Hepatocyte (in vitro differentiated cells): ENCODE results near the gene UTS2R. TPM values are rescaled to one million over a fixed set of nuclear protein-coding genes. Genes with fewer than 3 reads are reported as not detected.

Source experiments
- DNase-seq: peaks from one replicate; pipeline ENCODE4 v3.0.0-alpha.2; 2016; ENCODE audit warnings: low spot score
- H2AFZ ChIP-seq: fragments of 200-600 bp; sonication (generic); 2 replicates; pipeline ENCODE4 v1.6.0; 2016; ENCODE audit warnings: antibody characterized with exemption, mild to moderate bottlenecking
- H3K27ac ChIP-seq: fragments of 200-600 bp; sonication (generic); 2 replicates; pipeline ENCODE4 v1.5.1; 2016; ENCODE audit warnings: mild to moderate bottlenecking
- H3K27me3 ChIP-seq: fragments of 200-600 bp; sonication (generic); 2 replicates; pipeline ENCODE4 v1.6.1; 2016
- H3K36me3 ChIP-seq: fragments of 200-600 bp; sonication (generic); replicated peaks from 2 replicates; pipeline ENCODE4 v1.5.1; 2016; ENCODE audit warnings: low read depth; ENCODE audit not compliant: insufficient read depth
- H3K4me1 ChIP-seq: fragments of 200-600 bp; sonication (generic); 2 replicates; pipeline ENCODE4 v1.5.1; 2016; ENCODE audit warnings: mild to moderate bottlenecking, moderate library complexity; ENCODE audit not compliant: insufficient read depth
- H3K4me2 ChIP-seq: fragments of 200-600 bp; sonication (generic); 2 replicates; pipeline ENCODE4 v1.6.0; 2016
- H3K4me3 ChIP-seq: fragments of 200-600 bp; sonication (generic); 2 replicates; pipeline ENCODE4 v1.5.1; 2016; ENCODE audit warnings: mild to moderate bottlenecking
- H3K79me2 ChIP-seq: fragments of 200-600 bp; sonication (generic); 2 replicates; pipeline ENCODE4 v1.6.0; 2017; ENCODE audit warnings: mild to moderate bottlenecking
- H3K9me2 ChIP-seq: fragments of 200-600 bp; sonication (generic); replicated peaks from 2 replicates; pipeline ENCODE4 v1.6.0; 2017; ENCODE audit warnings: mild to moderate bottlenecking; ENCODE audit not compliant: insufficient read depth
- H3K9me3 ChIP-seq: fragments of 200-600 bp; sonication (generic); 2 replicates; pipeline ENCODE4 v1.5.1; 2016; ENCODE audit warnings: low read depth, mild to moderate bottlenecking
- H4K20me1 ChIP-seq: fragments of 200-600 bp; sonication (generic); 2 replicates; pipeline ENCODE4 v1.6.0; 2016; ENCODE audit warnings: mild to moderate bottlenecking; ENCODE audit not compliant: insufficient read depth, poor library complexity, severe bottlenecking
- EZH2 ChIP-seq: fragments of 200-600 bp; sonication (generic); IDR thresholded peaks from 2 replicates; pipeline ENCODE4 v1.6.1; 2016; ENCODE audit warnings: antibody characterized with exemption, mild to moderate bottlenecking, borderline replicate concordance
- EZH2phosphoT487 ChIP-seq: fragments of 200-600 bp; sonication (generic); IDR thresholded peaks from one replicate; pipeline ENCODE4 v1.6.1; 2018; ENCODE audit warnings: antibody characterized with exemption, mild to moderate bottlenecking, low read depth, moderate library complexity; ENCODE audit not compliant: unreplicated experiment, severe bottlenecking
- WGBS: methylation state at CpG from one replicate; pipeline ENCODE4 v1.1.6; 2016; ENCODE audit warnings: low lambda C conversion rate; ENCODE audit errors: missing lambda C conversion rate; 5-methylcytosine and 5-hydroxymethylcytosine counted together
- polyA plus RNA-seq: library from polyadenylated mRNA; unstranded; fragments of >200 nt; fragmentation: Nextera tagmentation; extraction: Ambion mirVana; gene quantifications from 2 replicates; pipeline ENCODE4 v1.2.1, GENCODE V29; 2016
- total RNA-seq: library from RNA; depleted of rRNA; stranded (reverse); fragments of >200 nt; gene quantifications from 2 replicates; pipeline ENCODE4 v1.2.3, GENCODE V29; 2014
- TF ChIP-seq, protein P1 (sequence below): fragments of 200-600 bp; sonication (generic); IDR thresholded peaks from 2 replicates; pipeline ENCODE4 v1.5.1; 2016; ENCODE audit warnings: antibody characterized with exemption, mild to moderate bottlenecking; ENCODE audit not compliant: poor library complexity

Gene UTS2R
- total and polyA plus RNA-seq, 2 experiments from 2014 or later: 0.10 TPM; not detected in 1

DNA sequence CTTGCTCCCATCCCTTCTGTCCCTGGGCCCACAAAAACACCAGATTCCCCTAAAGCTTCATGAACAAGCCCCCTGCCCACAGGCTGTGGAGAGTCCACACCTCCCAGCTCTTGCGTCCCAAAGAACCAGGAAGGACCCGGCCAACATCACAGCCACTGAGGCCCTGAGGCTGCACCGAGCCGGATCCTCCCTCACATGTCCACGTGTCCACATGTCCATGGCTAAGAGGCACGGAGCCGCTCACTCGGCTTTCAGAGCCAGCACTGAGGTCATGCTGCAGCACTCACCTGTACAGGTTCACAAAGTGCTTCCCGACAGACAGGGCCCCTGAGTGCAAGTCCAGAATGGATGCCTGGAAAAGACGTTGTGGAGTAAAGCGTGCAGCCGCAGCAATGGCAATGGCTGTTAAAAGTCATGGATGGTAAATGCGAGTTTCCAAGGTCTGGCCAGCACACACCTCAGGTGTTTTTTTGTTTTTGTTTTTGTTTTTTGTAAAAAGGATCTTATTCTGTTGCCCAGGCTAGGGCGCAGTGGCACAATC is 34.6 kb downstream of the UTS2R start:
- H3K27me3 ChIP-seq: no peaks in the 10 kb centered on the region
- H3K4me2 ChIP-seq: no peak overlapping the region
- no peaks in the 10 kb centered on the region for H3K36me3 ChIP-seq
- no peak overlapping the region for H2AFZ ChIP-seq
- 97% methylated on average over 14 of the region's 14 CpGs for WGBS
- H3K27ac ChIP-seq: no peak overlapping the region
- H4K20me1 ChIP-seq: no peaks in the 10 kb centered on the region
- DNase-seq: no peak
- no peaks in the 10 kb centered on the region for H3K9me2 ChIP-seq
- no peak overlapping the region for H3K4me3 ChIP-seq
- TF ChIP-seq EZH2phosphoT487: no peak
- TF ChIP-seq EZH2: no peak
- TF ChIP-seq, protein P1, sequence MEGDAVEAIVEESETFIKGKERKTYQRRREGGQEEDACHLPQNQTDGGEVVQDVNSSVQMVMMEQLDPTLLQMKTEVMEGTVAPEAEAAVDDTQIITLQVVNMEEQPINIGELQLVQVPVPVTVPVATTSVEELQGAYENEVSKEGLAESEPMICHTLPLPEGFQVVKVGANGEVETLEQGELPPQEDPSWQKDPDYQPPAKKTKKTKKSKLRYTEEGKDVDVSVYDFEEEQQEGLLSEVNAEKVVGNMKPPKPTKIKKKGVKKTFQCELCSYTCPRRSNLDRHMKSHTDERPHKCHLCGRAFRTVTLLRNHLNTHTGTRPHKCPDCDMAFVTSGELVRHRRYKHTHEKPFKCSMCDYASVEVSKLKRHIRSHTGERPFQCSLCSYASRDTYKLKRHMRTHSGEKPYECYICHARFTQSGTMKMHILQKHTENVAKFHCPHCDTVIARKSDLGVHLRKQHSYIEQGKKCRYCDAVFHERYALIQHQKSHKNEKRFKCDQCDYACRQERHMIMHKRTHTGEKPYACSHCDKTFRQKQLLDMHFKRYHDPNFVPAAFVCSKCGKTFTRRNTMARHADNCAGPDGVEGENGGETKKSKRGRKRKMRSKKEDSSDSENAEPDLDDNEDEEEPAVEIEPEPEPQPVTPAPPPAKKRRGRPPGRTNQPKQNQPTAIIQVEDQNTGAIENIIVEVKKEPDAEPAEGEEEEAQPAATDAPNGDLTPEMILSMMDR: no peak
- no peaks in the 10 kb centered on the region for H3K9me3 ChIP-seq
- H3K79me2 ChIP-seq: no peaks in the 10 kb centered on the region
- H3K4me1 ChIP-seq: no peaks in the 10 kb centered on the region

DNA sequence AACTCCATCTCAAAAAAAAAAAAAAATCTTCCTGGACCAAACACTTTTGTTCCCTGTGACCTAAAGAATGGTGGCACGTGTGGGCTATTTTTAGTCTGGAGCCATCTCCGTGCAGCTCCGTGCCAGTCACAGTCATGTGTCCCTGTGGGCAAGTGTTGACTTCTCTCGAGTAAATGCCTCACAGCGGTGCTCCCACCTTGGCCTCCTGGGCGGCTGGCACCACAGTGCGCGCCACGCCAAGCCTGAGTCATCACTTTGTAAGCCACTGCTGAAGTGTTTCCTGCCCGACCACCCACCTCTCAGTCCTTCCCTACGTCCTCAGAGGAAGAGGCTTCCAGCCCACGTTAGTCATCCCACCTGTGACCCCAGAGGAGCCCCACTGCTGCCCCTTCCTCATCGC is 35.7 kb downstream of the UTS2R start:
- H3K4me1 ChIP-seq: no peaks in the 10 kb centered on the region
- WGBS: 91% methylated on average over 13 of the region's 13 CpGs
- no peak overlapping the region for H3K4me3 ChIP-seq
- H3K27me3 ChIP-seq: no peaks in the 10 kb centered on the region
- no peaks in the 10 kb centered on the region for H3K79me2 ChIP-seq
- no peak overlapping the region for H2AFZ ChIP-seq
- H3K36me3 ChIP-seq: no peaks in the 10 kb centered on the region
- no peak overlapping the region for H3K27ac ChIP-seq
- H4K20me1 ChIP-seq: no peaks in the 10 kb centered on the region
- H3K9me3 ChIP-seq: no peaks in the 10 kb centered on the region
- DNase-seq: no peak
- TF ChIP-seq EZH2 (no peak), EZH2phosphoT487 (no peak)
- TF ChIP-seq, protein P1: no peak
- no peaks in the 10 kb centered on the region for H3K9me2 ChIP-seq
- no peak overlapping the region for H3K4me2 ChIP-seq

DNA sequence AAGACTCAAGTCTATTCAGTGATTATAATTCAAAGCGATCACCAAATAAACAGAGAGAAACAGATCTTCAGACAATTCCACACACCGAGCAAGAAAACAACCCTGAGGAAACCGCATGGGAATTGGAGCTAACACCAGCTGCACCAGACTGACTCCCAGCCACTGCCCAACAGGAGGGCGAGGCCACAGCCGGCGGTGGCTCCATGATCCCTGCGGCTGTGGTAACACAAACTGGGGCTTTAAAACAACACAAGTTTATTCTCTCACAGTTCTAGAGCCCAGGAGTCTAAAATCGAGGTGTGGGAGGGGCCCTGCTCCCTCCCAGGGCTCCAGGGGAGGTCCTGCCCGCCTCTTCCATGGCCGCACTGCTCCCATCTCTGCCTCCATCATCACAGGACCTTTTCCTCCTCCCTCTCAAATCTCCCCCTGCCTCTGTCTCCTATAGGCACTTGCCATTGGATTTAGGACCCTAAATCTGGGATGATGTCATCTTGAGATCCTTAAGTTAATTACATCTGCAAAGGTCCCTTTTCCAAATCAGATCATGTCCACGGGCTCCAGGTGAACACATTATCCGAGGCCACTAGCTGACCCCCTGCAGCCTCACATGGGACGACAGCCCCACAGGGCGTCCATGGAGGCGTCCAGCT is 36.8 kb downstream of the UTS2R start:
- 95% methylated on average over 15 of the region's 15 CpGs for WGBS
- no peaks in the 10 kb centered on the region for H3K36me3 ChIP-seq
- TF ChIP-seq EZH2 (no peak), EZH2phosphoT487 (no peak)
- TF ChIP-seq, protein P1: no peak

More for the DNA sequence above, 36.8 kb downstream of the UTS2R start:
- H3K4me3 ChIP-seq: no peak overlapping the region
- DNase-seq: no peak
- no peaks in the 10 kb centered on the region for H3K4me1 ChIP-seq
- H3K9me2 ChIP-seq: no peaks in the 10 kb centered on the region
- H3K79me2 ChIP-seq: no peaks in the 10 kb centered on the region
- no peak overlapping the region for H3K27ac ChIP-seq
- H4K20me1 ChIP-seq: no peaks in the 10 kb centered on the region
- H3K4me2 ChIP-seq: no peak overlapping the region
- no peaks in the 10 kb centered on the region for H3K27me3 ChIP-seq
- no peak overlapping the region for H2AFZ ChIP-seq
- H3K9me3 ChIP-seq: no peaks in the 10 kb centered on the region
